ENCODE results near the gene GNAQ. TPM values are rescaled to one million over a fixed set of nuclear protein-coding genes. Genes with fewer than 3 reads are reported as not detected.

GNAQ gene
- total and polyA plus RNA-seq, 2 experiments from 2014 or later = 25.7 to 47.9 TPM

DNA sequence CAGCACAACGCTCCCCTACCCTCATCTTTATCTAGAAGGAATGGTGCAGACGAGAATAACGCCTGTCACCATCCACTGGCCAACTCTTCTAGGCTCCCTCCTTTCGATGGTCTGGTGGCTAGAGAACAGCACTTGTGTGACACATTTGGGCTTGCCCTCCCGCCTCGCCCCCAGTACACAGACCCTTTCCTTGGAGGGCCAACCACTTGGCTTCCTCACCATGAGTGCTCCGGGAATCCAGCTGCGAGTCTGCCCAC, 1.4 kb downstream of the GNAQ start:
- Histone ChIP-seq H4K20me1 (ENCODE audit: insufficient read depth, poor library complexity, severe bottlenecking) (peaks cover 31% of the 10 kb centered on the region), H3K4me2 (peak overlapping the region; percentile 84), H3K4me1 (ENCODE audit: insufficient read depth) (peaks cover 48% of the 10 kb centered on the region), H3K79me2 (peaks cover 66% of the 10 kb centered on the region), H3K36me3 (replicated peaks; ENCODE audit: insufficient read depth, low read depth) (no peaks in the 10 kb centered on the region), H3K27me3 (no peaks in the 10 kb centered on the region), H2AFZ (peak overlapping the region; percentile 43), H3K9me3 (ENCODE audit: low read depth) (no peaks in the 10 kb centered on the region), H3K4me3 (peak overlapping the region; percentile 80), H3K27ac (peak overlapping the region; percentile 96), H3K9me2 (replicated peaks; ENCODE audit: insufficient read depth) (no peaks in the 10 kb centered on the region)
- peak; percentile 17 for DNase-seq (ENCODE audit: low spot score)
- TF ChIP-seq, protein P1, sequence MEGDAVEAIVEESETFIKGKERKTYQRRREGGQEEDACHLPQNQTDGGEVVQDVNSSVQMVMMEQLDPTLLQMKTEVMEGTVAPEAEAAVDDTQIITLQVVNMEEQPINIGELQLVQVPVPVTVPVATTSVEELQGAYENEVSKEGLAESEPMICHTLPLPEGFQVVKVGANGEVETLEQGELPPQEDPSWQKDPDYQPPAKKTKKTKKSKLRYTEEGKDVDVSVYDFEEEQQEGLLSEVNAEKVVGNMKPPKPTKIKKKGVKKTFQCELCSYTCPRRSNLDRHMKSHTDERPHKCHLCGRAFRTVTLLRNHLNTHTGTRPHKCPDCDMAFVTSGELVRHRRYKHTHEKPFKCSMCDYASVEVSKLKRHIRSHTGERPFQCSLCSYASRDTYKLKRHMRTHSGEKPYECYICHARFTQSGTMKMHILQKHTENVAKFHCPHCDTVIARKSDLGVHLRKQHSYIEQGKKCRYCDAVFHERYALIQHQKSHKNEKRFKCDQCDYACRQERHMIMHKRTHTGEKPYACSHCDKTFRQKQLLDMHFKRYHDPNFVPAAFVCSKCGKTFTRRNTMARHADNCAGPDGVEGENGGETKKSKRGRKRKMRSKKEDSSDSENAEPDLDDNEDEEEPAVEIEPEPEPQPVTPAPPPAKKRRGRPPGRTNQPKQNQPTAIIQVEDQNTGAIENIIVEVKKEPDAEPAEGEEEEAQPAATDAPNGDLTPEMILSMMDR (IDR thresholded peaks at IDR 0.05; ENCODE audit: poor library complexity) = no peak
- TF ChIP-seq EZH2phosphoT487 (IDR thresholded peaks at IDR 0.05; ENCODE audit: low read depth, severe bottlenecking, unreplicated experiment) (no peak), EZH2 (IDR thresholded peaks at IDR 0.05; ENCODE audit: borderline replicate concordance) (no peak)
- 3% methylated on average over 8 of the region's 8 CpGs for WGBS (ENCODE audit: low lambda C conversion rate, missing lambda C conversion rate)

DNA sequence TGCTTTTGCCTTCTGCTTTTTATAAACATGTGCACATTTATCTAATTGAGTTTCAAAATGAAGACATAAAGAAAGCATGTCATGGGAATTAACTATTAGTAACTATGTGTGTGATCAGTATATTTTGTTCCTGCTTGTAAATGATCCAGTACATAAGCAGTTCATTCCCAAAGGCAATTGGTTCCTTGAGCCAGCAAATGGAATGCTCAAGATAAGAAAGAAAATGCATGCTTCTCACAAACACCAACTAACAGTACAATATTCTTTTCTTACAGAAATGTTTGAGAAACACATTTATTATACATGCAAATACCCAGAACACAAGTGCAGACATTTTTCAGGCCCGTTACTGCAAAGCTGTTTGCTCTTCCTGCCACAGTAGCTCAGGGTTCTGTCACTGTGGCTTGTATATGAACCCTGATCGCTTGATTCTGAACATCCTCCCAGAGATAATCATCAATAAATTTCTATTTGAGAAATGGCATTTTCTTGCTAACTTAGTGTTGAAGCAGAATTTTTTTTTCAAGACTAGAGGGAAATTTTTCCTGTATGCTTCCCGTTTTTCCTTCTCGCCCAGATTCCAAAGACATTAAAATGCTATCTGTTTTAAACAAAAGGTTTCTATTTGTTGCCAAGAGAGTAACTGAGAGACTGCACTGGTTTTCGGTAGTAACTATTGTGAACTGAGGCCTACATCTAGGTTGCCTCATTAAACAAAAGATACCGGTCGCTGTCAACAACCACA, 1.9 kb downstream of the GNAQ start:
- WGBS (ENCODE audit: low lambda C conversion rate, missing lambda C conversion rate) = 7% methylated on average over 7 of the region's 7 CpGs
- Histone ChIP-seq H4K20me1 (ENCODE audit: insufficient read depth, poor library complexity, severe bottlenecking) (peaks cover 32% of the 10 kb centered on the region), H3K27ac (peak overlapping the region; percentile 96), H3K9me2 (replicated peaks; ENCODE audit: insufficient read depth) (no peaks in the 10 kb centered on the region), H3K27me3 (no peaks in the 10 kb centered on the region), H3K36me3 (replicated peaks; ENCODE audit: insufficient read depth, low read depth) (no peaks in the 10 kb centered on the region), H3K4me3 (peak overlapping the region; percentile 80), H3K4me1 (ENCODE audit: insufficient read depth) (peaks cover 43% of the 10 kb centered on the region), H3K4me2 (peak overlapping the region; percentile 84), H2AFZ (peak overlapping the region; percentile 43), H3K9me3 (ENCODE audit: low read depth) (no peaks in the 10 kb centered on the region), H3K79me2 (peaks cover 71% of the 10 kb centered on the region)
- no peak for DNase-seq (ENCODE audit: low spot score)
- no peak for TF ChIP-seq EZH2phosphoT487 (IDR thresholded peaks at IDR 0.05; ENCODE audit: low read depth, severe bottlenecking, unreplicated experiment)
- TF ChIP-seq, protein P1 (IDR thresholded peaks at IDR 0.05; ENCODE audit: poor library complexity) = no peak

DNA sequence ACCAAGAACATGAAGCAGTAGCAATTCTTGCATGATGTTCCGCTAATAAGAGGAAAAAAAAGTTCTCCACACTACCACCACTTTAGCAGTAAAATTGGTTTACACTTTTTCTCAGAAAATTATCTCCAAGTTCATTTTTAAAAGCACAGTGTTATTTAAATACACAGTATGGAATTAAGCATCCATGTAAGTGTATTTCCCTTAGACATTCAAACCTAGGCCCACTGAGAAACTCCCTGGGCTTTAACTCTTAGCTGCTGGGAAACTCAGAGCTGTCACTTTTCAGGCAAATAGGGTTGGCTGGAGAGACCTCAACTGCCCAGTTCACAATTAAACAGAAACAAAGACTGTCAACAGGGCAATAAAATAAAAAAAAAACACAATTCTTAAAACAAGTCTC, 2.7 kb downstream of the GNAQ start:
- Histone ChIP-seq H3K27ac (peak overlapping the region; percentile 96), H3K9me3 (ENCODE audit: low read depth) (no peaks in the 10 kb centered on the region), H3K4me1 (ENCODE audit: insufficient read depth) (peaks cover 37% of the 10 kb centered on the region), H3K9me2 (replicated peaks; ENCODE audit: insufficient read depth) (no peaks in the 10 kb centered on the region), H3K36me3 (replicated peaks; ENCODE audit: insufficient read depth, low read depth) (no peaks in the 10 kb centered on the region), H3K27me3 (no peaks in the 10 kb centered on the region), H3K79me2 (peaks cover 79% of the 10 kb centered on the region), H3K4me2 (peak overlapping the region; percentile 84), H2AFZ (no peak overlapping the region), H4K20me1 (ENCODE audit: insufficient read depth, poor library complexity, severe bottlenecking) (peaks cover 32% of the 10 kb centered on the region), H3K4me3 (peak overlapping the region; percentile 80)
- DNase-seq (ENCODE audit: low spot score) = no peak
- WGBS (ENCODE audit: low lambda C conversion rate, missing lambda C conversion rate) = 82% methylated on average over 1 of the region's 1 CpG
- TF ChIP-seq EZH2 (IDR thresholded peaks at IDR 0.05; ENCODE audit: borderline replicate concordance) (no peak), EZH2phosphoT487 (IDR thresholded peaks at IDR 0.05; ENCODE audit: low read depth, severe bottlenecking, unreplicated experiment) (no peak)
- TF ChIP-seq, protein P1 (IDR thresholded peaks at IDR 0.05; ENCODE audit: poor library complexity) = no peak
